ENCODE data around the gene OR4D1.

DNA sequence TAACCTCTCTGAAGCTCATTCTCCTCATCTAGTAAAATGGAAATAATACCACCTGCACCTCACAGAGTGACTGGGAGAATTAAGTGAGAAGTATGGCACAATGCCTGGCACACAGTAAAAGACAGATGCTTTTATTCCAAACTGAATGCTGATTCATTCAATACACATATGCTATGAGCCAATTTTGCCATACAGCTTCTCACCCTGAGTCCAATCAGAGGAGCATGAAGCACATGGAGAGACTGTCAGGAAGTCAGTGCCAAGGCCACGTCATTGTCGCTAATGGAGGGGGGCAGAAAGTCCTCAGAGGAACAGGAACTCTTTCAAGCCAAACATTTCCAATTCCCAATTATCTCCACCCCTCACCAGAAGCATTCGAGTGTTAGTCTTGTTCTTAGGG lies 59.3 kb downstream of the OR4D1 start:
- TF ChIP-seq, protein P1, sequence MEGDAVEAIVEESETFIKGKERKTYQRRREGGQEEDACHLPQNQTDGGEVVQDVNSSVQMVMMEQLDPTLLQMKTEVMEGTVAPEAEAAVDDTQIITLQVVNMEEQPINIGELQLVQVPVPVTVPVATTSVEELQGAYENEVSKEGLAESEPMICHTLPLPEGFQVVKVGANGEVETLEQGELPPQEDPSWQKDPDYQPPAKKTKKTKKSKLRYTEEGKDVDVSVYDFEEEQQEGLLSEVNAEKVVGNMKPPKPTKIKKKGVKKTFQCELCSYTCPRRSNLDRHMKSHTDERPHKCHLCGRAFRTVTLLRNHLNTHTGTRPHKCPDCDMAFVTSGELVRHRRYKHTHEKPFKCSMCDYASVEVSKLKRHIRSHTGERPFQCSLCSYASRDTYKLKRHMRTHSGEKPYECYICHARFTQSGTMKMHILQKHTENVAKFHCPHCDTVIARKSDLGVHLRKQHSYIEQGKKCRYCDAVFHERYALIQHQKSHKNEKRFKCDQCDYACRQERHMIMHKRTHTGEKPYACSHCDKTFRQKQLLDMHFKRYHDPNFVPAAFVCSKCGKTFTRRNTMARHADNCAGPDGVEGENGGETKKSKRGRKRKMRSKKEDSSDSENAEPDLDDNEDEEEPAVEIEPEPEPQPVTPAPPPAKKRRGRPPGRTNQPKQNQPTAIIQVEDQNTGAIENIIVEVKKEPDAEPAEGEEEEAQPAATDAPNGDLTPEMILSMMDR (IDR thresholded peaks at IDR 0.05): no peak
- TF ChIP-seq POLR2AphosphoS5 (IDR thresholded peaks at IDR 0.05): no peak

All from prostate gland (tissue), 2 donors.